AG04450 (cell line): ENCODE results near the gene IRF3. TPM values are rescaled to one million over a fixed set of nuclear protein-coding genes. Genes with fewer than 3 reads are reported as not detected.

Experiments used
- CTCF ChIA-PET: fragments of 300-600, 350-600 bp; formaldehyde crosslinking; extraction: SDS; loops from one replicate; lab custom pipeline; 2022; ENCODE audit warnings: antibody characterized with exemption, inconsistent platforms; lab: Charles Lee
- POLR2A ChIA-PET: fragments of 350-600 bp; formaldehyde crosslinking; extraction: SDS; loops from one replicate; lab custom pipeline; 2021; ENCODE audit warnings: antibody characterized with exemption, inconsistent platforms; lab: Yijun Ruan, JAX
- DNase-seq: peaks from one replicate; pipeline ENCODE4 v3.0.0-alpha.2; 2011; ENCODE audit warnings: low read depth, low spot score
- H3K27ac ChIP-seq: one replicate; pipeline ENCODE4 v1.5.1; 2012; ENCODE audit warnings: low read depth, low read length, control low read depth
- H3K27me3 ChIP-seq: one replicate; pipeline ENCODE4 v1.6.0; 2012; ENCODE audit warnings: low read length; ENCODE audit not compliant: control insufficient read depth, insufficient read depth
- H3K4me3 ChIP-seq: 2 replicates; pipeline ENCODE4 v1.5.1; 2011; ENCODE audit warnings: mild to moderate bottlenecking, low read depth, low read length, control low read depth
- H3K9me3 ChIP-seq: 2 replicates; pipeline ENCODE4 v1.5.1; 2012; ENCODE audit warnings: low read length; ENCODE audit not compliant: control insufficient read depth, insufficient read depth
- polyA plus RNA-seq: library from polyadenylated mRNA; depleted of rRNA; stranded (reverse); fragments of >200 nt; gene quantifications from 2 replicates; pipeline ENCODE4 v1.2.3, GENCODE V29; 2011
- TF ChIP-seq, protein P1 (sequence below): IDR thresholded peaks from 2 replicates; pipeline ENCODE4 v1.5.1; 2011; ENCODE audit warnings: low read depth, low read length, control low read depth, inconsistent platforms

The IRF3 gene
- polyA plus RNA-seq, 1 experiment: 33.5 TPM

DNA sequence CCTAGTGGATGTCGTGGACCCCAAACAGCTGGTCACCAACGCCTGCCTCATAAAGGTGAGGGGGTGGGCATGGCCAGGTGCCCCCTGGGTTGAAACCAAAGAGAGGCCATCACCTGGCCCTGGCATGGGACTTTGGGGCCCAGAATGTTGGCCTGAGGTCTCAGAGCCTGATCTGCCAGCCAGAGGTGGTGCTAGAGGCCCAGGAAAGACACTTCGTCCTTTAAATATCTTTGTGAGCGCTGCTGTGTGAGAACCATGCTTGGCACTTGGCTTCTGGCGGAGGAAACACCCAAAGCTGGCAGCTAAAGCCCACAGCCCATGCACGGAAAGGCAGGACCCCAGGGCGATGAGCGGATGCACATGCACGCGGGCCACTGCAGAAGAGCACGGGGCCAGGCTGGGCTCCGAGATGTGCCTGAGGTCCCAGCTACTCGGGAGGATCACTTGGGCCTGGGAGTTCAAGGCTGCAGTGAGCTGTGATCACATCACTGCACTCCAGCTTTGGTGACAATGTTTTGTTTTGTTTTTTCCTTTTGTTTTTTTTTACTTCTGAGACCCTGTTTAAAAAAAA lies 19.4 kb upstream of the IRF3 start:
- DNase-seq: no peak
- TF ChIP-seq, protein P1, sequence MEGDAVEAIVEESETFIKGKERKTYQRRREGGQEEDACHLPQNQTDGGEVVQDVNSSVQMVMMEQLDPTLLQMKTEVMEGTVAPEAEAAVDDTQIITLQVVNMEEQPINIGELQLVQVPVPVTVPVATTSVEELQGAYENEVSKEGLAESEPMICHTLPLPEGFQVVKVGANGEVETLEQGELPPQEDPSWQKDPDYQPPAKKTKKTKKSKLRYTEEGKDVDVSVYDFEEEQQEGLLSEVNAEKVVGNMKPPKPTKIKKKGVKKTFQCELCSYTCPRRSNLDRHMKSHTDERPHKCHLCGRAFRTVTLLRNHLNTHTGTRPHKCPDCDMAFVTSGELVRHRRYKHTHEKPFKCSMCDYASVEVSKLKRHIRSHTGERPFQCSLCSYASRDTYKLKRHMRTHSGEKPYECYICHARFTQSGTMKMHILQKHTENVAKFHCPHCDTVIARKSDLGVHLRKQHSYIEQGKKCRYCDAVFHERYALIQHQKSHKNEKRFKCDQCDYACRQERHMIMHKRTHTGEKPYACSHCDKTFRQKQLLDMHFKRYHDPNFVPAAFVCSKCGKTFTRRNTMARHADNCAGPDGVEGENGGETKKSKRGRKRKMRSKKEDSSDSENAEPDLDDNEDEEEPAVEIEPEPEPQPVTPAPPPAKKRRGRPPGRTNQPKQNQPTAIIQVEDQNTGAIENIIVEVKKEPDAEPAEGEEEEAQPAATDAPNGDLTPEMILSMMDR: no peak
- no peak overlapping the region for H3K27ac ChIP-seq
- H3K27me3 ChIP-seq: no peaks in the 10 kb centered on the region
- CTCF ChIA-PET: interaction anchor here (0.6 to 1.3 kb wide), 4 partner anchors 9 to 125 kb away, joined by 3 to 9 read pairs (median 3); no protein-coding TSS in a partner anchor
- no peak overlapping the region for H3K4me3 ChIP-seq
- H3K9me3 ChIP-seq: no peaks in the 10 kb centered on the region; the same call in 1 of the 2 replicates
- POLR2A ChIA-PET: interaction anchor here (0.7 kb wide), 1 partner anchor 116 kb away, joined by 3 read pairs; no protein-coding TSS in a partner anchor

DNA sequence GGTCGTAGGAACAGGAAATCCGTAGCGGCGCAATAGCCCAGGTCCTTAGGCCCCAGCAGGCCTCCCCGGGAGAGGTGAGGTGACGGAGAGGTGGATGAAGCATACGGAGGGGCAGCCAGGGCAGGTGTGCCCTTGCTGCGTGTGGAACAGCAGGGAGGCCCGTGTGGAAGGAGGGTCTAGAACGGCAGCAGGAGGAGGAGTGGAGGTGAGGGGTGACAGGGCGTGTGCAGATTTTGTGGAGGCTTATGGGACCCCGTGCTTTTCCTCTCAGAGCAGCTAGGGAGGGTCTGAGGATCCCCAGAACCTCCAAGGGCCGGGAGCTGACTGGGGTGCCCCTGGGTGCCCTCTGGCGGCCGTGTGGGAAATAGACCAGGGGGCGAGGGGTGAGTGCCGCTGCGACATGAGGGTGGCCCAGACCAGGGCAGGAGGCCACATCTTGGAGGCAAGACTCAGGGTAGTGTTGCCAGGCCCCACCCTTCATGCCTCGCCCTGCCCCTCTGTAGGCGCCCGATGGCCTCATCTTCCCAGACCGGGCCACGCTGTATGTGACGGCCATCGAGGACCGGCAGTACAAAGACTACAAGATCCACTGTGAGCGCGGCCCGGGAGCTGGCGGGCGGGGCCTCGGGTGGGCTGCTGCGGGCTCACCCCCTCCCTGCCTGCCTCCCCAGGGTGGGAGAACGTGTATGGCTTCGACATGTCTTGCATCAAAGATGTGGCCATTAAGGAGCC lies 18.8 kb upstream of the IRF3 start:
- POLR2A ChIA-PET: interaction anchor here (0.8 kb wide), 1 partner anchor 94 kb away, joined by 7 read pairs; no protein-coding TSS in a partner anchor
- Histone ChIP-seq H3K4me3 (no peak overlapping the region), H3K27ac (no peak overlapping the region), H3K9me3 (no peaks in the 10 kb centered on the region), H3K27me3 (no peaks in the 10 kb centered on the region)
- DNase-seq: no peak
- CTCF ChIA-PET: interaction anchor here (0.6 to 1.3 kb wide), 3 partner anchors 8 to 125 kb away, joined by 3 to 9 read pairs (median 3); no protein-coding TSS in a partner anchor
- TF ChIP-seq, protein P1: peak; percentile 50

DNA sequence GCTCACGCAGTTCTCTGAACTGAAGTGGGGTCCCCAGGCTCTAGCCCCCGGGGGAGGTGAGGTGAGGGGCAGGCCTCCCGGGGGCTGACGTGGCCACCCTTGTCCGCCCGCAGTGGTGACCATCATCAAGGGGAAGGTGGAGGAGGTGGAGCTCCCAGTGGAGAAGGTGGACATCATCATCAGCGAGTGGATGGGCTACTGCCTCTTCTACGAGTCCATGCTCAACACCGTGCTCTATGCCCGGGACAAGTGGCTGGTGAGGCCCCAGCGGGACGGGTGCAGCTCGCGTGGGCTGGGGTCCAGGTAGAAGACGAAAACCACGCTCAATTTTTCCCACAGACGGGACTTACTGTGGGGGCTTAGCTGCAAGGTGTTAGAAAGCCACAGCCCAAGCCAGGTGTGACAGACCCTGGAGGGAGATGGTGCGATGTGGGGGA lies 18.2 kb upstream of the IRF3 start:
- DNase-seq: no peak
- ChIA-PET CTCF (no interaction called here), POLR2A (interaction anchor here (0.8 kb wide), 1 partner anchor 93 kb away, joined by 7 read pairs; no protein-coding TSS in a partner anchor)

GRCh38 chr19:49682274-49682673 lies 16.6 kb upstream of the IRF3 start:
- no peak for DNase-seq
- TF ChIP-seq, protein P1: no peak
- Histone ChIP-seq H3K27ac (peak overlapping the region; percentile 21), H3K9me3 (peaks cover 1% of the 10 kb centered on the region; the same call in 1 of the 2 replicates), H3K4me3 (no peak overlapping the region), H3K27me3 (no peaks in the 10 kb centered on the region)
- ChIA-PET POLR2A (no interaction called here), CTCF (interaction anchor here (0.5 to 0.6 kb wide), 2 partner anchors 138 to 190 kb away, joined by 4 to 7 read pairs; no protein-coding TSS in a partner anchor)

More for the DNA sequence above, 18.2 kb upstream of the IRF3 start:
- TF ChIP-seq, protein P1: no peak
- no peaks in the 10 kb centered on the region for H3K9me3 ChIP-seq
- H3K27ac ChIP-seq: no peak overlapping the region
- no peak overlapping the region for H3K4me3 ChIP-seq
- no peaks in the 10 kb centered on the region for H3K27me3 ChIP-seq

- no peak for DNase-seq
- Histone ChIP-seq H3K9me3 (peaks cover 4% of the 10 kb centered on the region; the same call in 1 of the 2 replicates), H3K27me3 (no peaks in the 10 kb centered on the region), H3K4me3 (no peak overlapping the region), H3K27ac (no peak overlapping the region)
- TF ChIP-seq, protein P1: no peak
- CTCF ChIA-PET: interaction anchor here (0.6 to 1.3 kb wide), 3 partner anchors 15 to 190 kb away, joined by 3 to 7 read pairs (median 3); partner anchors contain the start of gene RRAS
- POLR2A ChIA-PET: no interaction called here
Observed at GRCh38 chr19:49681830-49682229, 16.2 kb upstream of the IRF3 start.
